Suprapubic skin (tissue), 4 donors: ENCODE results near the gene SMYD3.

ENCODE experiments used
- CTCF ChIP-seq, 2 donors: fragments of 200-600 bp in 1 of 2; fragments of 450-650 bp in 1 of 2; sonication (generic) in 1 of 2; IDR thresholded peaks; one replicate each; pipeline ENCODE4 v1.5.1; 2016 to 2019; ENCODE audit warnings: antibody characterized with exemption in 2 of 2, mild to moderate bottlenecking in 1 of 2, moderate library complexity in 1 of 2
- EP300 ChIP-seq: sonication (generic); formaldehyde crosslinking; IDR thresholded peaks from one replicate; pipeline ENCODE4 v1.6.1; 2017; ENCODE audit warnings: antibody characterized with exemption
- POLR2A ChIP-seq, 2 donors: fragments of 450-650 bp; IDR thresholded peaks; one replicate each; pipeline ENCODE4 v1.6.1; 2017; ENCODE audit warnings: antibody characterized with exemption in 2 of 2, mild to moderate bottlenecking in 2 of 2, moderate library complexity in 2 of 2
- POLR2AphosphoS5 ChIP-seq, 3 donors: sonication (generic); formaldehyde crosslinking; IDR thresholded peaks; one replicate each; pipeline ENCODE4 v1.6.1; 2017; ENCODE audit warnings: antibody characterized with exemption in 3 of 3

GRCh38 chr1:246418565-246419312, 88.3 kb downstream of the SMYD3 start:
- no peak for TF ChIP-seq CTCF (IDR thresholded peaks at IDR 0.05)
- no peak for TF ChIP-seq POLR2AphosphoS5 (IDR thresholded peaks at IDR 0.05)
- no peak for TF ChIP-seq POLR2A (IDR thresholded peaks at IDR 0.05)
- no peak for TF ChIP-seq EP300
